Ishikawa (cell line): ENCODE results near the gene WSB1.

ENCODE experiments used
- CEBPB ChIP-seq: IDR thresholded peaks from 2 replicates; pipeline ENCODE4 v1.6.1; 2012
- CREB1 ChIP-seq: IDR thresholded peaks from 2 replicates; pipeline ENCODE4 v1.6.1; 2012; ENCODE audit warnings: low read depth
- EGR1 ChIP-seq: IDR thresholded peaks from 2 replicates; pipeline ENCODE4 v1.6.1; 2012
- EP300 ChIP-seq: IDR thresholded peaks from 2 replicates; pipeline ENCODE4 v1.6.1; 2012; ENCODE audit warnings: borderline replicate concordance
- FOXM1 ChIP-seq: IDR thresholded peaks from 2 replicates; pipeline ENCODE4 v1.6.1; 2012; ENCODE audit warnings: low read depth, borderline replicate concordance
- NFIC ChIP-seq: IDR thresholded peaks from 2 replicates; pipeline ENCODE4 v1.6.1; 2012
- RAD21 ChIP-seq: IDR thresholded peaks from 2 replicates; pipeline ENCODE4 v1.6.1; 2012; ENCODE audit warnings: low read depth
- TAF1 ChIP-seq: IDR thresholded peaks from 2 replicates; pipeline ENCODE4 v1.6.1; 2012; ENCODE audit warnings: low read depth, mild to moderate bottlenecking
- TCF12 ChIP-seq: IDR thresholded peaks from 2 replicates; pipeline ENCODE4 v1.6.1; 2012; ENCODE audit warnings: low read depth
- TEAD4 ChIP-seq: IDR thresholded peaks from 2 replicates; pipeline ENCODE4 v1.6.1; 2012
- YY1 ChIP-seq: IDR thresholded peaks from 2 replicates; pipeline ENCODE4 v1.6.1; 2012; ENCODE audit warnings: low read depth
- ZBTB7A ChIP-seq: IDR thresholded peaks from 2 replicates; pipeline ENCODE4 v1.6.1; 2012; ENCODE audit warnings: low read depth
- TF ChIP-seq, protein P1 (sequence below): IDR thresholded peaks from 2 replicates; pipeline ENCODE4 v1.6.1; 2012
- TF ChIP-seq, protein P2 (sequence below): IDR thresholded peaks from 2 replicates; pipeline ENCODE4 v1.6.1; 2012
- TF ChIP-seq, protein P3 (sequence below): IDR thresholded peaks from 2 replicates; pipeline ENCODE4 v1.6.1; 2012; ENCODE audit warnings: low read depth, mild to moderate bottlenecking

The WSB1 gene

DNA sequence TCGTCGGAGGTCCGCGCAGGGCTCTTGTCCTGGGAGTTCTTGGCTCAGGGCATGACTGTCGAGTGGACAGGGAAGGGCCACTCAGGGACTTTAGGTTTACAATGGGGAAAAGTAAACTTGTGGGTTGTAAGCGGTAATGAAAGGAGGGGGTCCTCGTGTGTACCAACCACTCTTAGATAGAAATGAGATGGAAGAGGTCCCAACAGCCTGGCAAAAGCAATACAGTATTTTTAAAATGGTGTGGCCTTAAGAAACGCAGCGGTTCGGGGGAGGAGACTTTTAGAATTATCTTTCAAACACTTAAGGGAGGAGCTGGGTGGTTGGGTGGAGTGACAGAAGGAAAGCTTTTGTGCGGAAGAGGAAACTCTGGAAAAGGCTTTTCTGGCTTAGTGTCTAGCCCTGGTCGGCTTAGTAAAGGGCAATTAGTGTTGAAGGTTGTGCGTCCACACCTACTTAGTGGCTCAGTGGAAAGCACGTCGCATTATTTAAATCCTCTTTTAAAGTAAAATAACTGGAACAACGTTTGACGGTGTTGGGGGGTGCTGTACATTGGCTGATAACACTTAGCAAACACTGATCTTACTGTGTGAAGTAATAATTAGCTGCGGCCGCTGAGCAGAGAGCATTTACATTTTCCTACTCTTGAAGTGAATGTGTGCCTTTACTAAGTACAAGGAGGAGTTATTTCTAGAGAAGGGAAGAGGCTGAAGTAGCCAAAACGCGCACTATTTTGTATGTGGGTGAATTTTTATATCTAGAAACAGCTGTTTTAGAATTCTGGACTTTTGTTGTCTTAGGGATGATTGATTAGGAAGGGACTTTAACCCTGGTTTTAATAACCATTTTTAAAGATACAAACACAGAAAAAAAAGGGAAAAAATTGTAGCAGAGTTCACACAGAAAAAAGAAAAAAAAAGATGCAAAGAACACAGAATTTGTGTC is 1.0 kb downstream of the WSB1 start:
- TF ChIP-seq TEAD4 (no peak), FOXM1 (peak; percentile 56)

DNA sequence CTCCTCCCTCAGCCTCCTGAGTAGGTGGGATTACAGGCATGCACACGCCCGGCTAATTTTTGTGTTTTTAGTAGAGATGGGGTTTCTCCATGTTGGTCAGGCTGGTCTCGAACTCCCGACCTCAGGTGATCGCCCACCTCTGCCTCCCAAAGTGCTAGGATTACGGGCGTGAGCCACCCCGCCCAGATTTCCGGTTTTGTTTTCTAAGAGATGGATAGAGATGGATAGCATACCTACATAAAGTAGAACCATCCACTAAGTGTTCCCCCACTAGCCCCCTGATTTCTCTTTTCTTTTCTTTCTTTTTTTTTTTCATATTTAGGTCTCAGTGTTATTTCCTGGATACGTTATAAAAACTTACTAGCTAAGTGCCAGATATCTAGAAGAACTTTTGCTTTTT is 2.0 kb downstream of the WSB1 start:
- TF ChIP-seq CREB1 (no peak), NFIC (no peak), ZBTB7A (no peak), YY1 (no peak), CEBPB (no peak)
- TF ChIP-seq, protein P1, sequence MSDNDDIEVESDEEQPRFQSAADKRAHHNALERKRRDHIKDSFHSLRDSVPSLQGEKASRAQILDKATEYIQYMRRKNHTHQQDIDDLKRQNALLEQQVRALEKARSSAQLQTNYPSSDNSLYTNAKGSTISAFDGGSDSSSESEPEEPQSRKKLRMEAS, result no peak

DNA sequence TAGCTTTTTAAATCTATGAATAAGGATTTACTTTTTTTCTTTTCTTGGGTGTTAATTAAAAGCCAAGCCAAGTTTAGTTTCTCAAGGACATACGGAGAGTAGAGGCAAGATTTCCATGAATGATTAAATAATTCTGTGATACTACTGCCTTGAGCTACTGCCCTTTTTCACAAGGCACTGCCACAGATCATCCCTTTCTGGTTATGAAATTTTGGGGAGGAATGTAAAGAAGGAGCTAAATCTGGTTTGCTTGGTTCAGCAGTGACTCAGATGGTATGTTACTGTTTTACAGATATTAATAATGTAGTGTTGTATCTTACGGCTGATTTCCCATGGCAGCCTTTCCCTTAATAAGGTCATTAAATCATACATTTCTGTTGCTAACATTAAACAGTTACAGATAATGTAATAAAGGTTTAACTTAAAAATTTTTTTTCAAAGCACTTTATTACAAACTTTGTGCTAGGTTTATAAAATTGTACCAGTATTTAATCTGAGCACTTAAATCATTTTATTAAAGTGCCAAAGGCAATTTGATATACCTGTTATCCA is 2.6 kb downstream of the WSB1 start:
- TF ChIP-seq EP300, result no peak
- no peak for TF ChIP-seq TAF1
- TF ChIP-seq ZBTB7A, result no peak
- TF ChIP-seq, protein P1, result no peak
- TF ChIP-seq EGR1, result no peak
- TF ChIP-seq CEBPB, result no peak
- TF ChIP-seq FOXM1, result no peak
- no peak for TF ChIP-seq NFIC
- TF ChIP-seq, protein P2, sequence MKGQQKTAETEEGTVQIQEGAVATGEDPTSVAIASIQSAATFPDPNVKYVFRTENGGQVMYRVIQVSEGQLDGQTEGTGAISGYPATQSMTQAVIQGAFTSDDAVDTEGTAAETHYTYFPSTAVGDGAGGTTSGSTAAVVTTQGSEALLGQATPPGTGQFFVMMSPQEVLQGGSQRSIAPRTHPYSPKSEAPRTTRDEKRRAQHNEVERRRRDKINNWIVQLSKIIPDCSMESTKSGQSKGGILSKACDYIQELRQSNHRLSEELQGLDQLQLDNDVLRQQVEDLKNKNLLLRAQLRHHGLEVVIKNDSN, result no peak
- no peak for TF ChIP-seq RAD21

DNA sequence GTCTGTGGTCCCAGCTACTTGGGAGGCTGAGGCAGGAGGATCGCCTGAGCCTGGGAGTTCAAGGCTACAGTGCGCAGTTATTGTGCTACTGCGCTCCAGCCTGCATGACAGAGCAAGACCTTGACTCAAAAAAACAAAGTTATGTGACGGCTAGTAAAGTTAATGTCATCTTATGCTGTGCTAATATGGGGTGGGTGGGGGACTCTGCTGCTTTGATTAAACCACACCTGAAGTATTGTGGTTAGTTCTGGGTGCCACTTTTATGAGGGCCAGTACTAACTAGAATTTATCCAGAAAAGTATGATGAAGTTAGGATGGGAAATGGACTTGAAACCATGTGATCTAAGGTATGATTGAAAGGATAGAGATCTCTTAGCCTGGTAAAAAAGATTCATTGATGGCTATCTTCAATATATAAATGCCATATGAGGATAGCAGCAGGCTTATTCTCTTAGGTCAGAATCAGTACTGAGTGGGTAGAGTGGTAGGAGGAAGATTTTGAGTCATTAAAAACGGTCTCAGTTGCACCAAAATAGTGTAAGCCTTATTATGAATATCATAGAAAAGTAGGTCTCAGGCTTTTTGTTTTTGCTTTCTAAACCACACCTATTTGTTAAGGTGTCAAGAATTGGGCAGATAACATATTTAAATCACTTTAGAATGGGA is 5.6 kb downstream of the WSB1 start:
- TF ChIP-seq NFIC, result no peak
- TF ChIP-seq, protein P2, result no peak
- no peak for TF ChIP-seq YY1
- TF ChIP-seq FOXM1, result no peak

DNA sequence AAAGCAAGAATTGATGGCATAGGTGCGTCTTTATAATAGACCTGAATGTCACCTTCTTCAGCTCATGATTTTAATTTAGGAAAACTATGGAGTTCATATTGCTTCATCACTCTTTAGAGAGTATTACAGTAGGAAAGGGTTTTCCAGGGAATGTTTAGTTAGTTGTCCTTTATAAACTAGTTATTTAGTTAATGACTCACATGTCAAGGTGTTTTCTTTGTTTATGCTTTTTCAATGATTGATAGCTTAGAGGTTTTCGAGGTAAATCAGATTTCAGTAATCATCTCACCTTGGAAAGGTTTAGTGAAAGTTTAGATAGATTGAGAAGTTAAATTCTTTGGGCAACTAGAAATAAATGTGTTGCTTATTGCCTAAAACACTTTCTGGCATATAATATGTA is 9.8 kb downstream of the WSB1 start:
- TF ChIP-seq RAD21, result no peak
- TF ChIP-seq EP300, result no peak
- no peak for TF ChIP-seq EGR1
- TF ChIP-seq FOXM1, result no peak
- no peak for TF ChIP-seq ZBTB7A
- TF ChIP-seq YY1, result no peak
- no peak for TF ChIP-seq TAF1
- no peak for TF ChIP-seq TEAD4
- TF ChIP-seq, protein P3, sequence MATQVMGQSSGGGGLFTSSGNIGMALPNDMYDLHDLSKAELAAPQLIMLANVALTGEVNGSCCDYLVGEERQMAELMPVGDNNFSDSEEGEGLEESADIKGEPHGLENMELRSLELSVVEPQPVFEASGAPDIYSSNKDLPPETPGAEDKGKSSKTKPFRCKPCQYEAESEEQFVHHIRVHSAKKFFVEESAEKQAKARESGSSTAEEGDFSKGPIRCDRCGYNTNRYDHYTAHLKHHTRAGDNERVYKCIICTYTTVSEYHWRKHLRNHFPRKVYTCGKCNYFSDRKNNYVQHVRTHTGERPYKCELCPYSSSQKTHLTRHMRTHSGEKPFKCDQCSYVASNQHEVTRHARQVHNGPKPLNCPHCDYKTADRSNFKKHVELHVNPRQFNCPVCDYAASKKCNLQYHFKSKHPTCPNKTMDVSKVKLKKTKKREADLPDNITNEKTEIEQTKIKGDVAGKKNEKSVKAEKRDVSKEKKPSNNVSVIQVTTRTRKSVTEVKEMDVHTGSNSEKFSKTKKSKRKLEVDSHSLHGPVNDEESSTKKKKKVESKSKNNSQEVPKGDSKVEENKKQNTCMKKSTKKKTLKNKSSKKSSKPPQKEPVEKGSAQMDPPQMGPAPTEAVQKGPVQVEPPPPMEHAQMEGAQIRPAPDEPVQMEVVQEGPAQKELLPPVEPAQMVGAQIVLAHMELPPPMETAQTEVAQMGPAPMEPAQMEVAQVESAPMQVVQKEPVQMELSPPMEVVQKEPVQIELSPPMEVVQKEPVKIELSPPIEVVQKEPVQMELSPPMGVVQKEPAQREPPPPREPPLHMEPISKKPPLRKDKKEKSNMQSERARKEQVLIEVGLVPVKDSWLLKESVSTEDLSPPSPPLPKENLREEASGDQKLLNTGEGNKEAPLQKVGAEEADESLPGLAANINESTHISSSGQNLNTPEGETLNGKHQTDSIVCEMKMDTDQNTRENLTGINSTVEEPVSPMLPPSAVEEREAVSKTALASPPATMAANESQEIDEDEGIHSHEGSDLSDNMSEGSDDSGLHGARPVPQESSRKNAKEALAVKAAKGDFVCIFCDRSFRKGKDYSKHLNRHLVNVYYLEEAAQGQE, result no peak
- TF ChIP-seq CREB1, result no peak
- TF ChIP-seq, protein P1, result no peak
- TF ChIP-seq, protein P2, result no peak
- no peak for TF ChIP-seq CEBPB
- TF ChIP-seq NFIC, result no peak

DNA sequence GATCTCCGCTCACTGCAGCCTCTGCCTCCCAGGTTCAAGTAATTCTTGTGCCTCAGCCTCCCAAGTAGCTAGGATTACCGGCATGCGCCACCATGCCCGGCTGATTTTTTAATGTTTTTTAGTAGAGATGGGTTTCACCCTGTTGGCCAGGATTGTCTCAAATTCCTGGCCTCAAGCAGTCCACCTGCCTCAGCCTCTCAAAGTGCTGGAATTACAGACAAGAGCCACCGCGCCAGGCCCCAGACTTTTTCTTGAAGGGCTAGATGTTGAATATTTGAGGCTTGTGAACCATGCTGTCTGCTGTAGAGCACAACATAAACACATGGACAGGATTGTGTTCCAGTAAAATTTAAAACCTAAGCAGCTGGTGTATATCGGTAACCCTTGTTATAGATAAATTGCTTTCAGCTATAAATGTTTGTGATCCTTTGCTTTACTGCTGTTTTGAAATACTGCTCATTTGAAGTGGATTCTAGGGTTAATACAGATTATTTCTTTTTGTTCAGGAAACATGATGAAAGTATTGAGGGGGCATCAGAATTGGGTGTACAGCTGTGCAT is 12.4 kb downstream of the WSB1 start:
- TF ChIP-seq EGR1 (no peak), CREB1 (no peak), TCF12 (no peak), RAD21 (no peak), ZBTB7A (no peak), TEAD4 (no peak), NFIC (no peak), CEBPB (no peak), EP300 (no peak)
- TF ChIP-seq, protein P1, result no peak
- TF ChIP-seq, protein P3, result no peak
